MV-4-11 (cell line): Measurements from ENCODE around the gene KY.

Experiments used
- DNase-seq: peaks from one replicate; lab custom pipeline; 2025; lab: John Stamatoyannopoulos, UW

KY gene

GRCh38 chr3:134644731-134645514 is 5.9 kb downstream of the KY start:
- DNase-seq, result no peak

- no peak for DNase-seq
Measured at GRCh38 chr3:134643150-134643675, 7.6 kb downstream of the KY start.

GRCh38 chr3:134642445-134643149 is 8.2 kb downstream of the KY start:
- no peak for DNase-seq

GRCh38 chr3:134641671-134642300 is 9.0 kb downstream of the KY start:
- DNase-seq, result no peak

- DNase-seq, result no peak
Measured at GRCh38 chr3:134640872-134641470, 9.9 kb downstream of the KY start.

GRCh38 chr3:134640378-134640777 is 10.4 kb downstream of the KY start:
- no peak for DNase-seq

GRCh38 chr3:134638385-134639030 is 12.3 kb downstream of the KY start:
- DNase-seq, result no peak

- DNase-seq, result no peak
Measured at GRCh38 chr3:134636406-134636805, 14.4 kb downstream of the KY start.

GRCh38 chr3:134630506-134630905 is 20.3 kb downstream of the KY start:
- DNase-seq, result no peak

- no peak for DNase-seq
Measured at GRCh38 chr3:134628884-134629283, 21.9 kb downstream of the KY start.

- no peak for DNase-seq
Measured at GRCh38 chr3:134627831-134628230, 23.0 kb downstream of the KY start.

GRCh38 chr3:134625885-134626741 is 24.7 kb downstream of the KY start:
- no peak for DNase-seq

- DNase-seq, result no peak
Measured at GRCh38 chr3:134625462-134625861, 25.4 kb downstream of the KY start.

GRCh38 chr3:134624537-134625287 is 26.1 kb downstream of the KY start:
- DNase-seq, result no peak

- no peak for DNase-seq
Measured at GRCh38 chr3:134623615-134624245, 27.1 kb downstream of the KY start.

- DNase-seq, result no peak
Measured at GRCh38 chr3:134622806-134623365, 27.9 kb downstream of the KY start.

- no peak for DNase-seq
Measured at GRCh38 chr3:134621854-134622253, 29.0 kb downstream of the KY start.

- DNase-seq, result no peak
Measured at GRCh38 chr3:134620476-134621115, 30.2 kb downstream of the KY start.
